ENCODE results near the gene TMEM41B. TPM values are rescaled to one million over a fixed set of nuclear protein-coding genes. Genes with fewer than 3 reads are reported as not detected.
"Not testable (repeated sequence)": the region's sequence is repeated elsewhere in the genome, so short reads cannot be mapped to it uniquely, and the experiment has no call there.

The TMEM41B gene
- total RNA-seq, 1 experiment from 2014 or later, result 72.0 TPM

DNA sequence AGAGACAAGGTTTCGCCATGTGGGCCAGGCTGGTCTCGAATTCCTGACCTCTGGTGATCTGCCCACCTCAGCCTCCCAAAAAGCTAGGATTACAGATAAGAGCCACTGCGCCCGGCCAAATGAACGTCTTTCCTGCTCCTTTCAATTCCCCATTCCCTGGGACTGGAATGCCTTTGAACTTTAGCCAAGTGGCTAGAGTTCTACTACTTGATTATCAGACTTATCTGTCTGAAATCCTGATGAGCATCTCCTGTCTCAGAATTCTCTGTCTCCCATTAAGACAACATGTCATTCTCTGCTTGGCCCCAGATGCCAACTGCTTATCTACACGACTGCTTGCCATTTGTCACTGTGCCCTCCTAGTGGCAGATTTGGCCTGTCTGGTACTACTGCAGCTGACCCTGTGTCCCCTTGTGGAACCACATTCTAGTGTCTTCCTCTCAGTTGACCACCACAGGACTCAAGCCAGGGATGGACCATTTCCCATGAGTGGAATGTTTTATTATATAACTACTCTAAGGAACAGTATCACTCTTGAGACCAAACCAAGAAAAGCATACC is 37.0 kb upstream of the TMEM41B start:
- CTCF ChIA-PET, result no interaction called here
- Mint-ChIP-seq H3K27me3 (ENCODE audit: unreplicated experiment) (peaks cover 14% of the 10 kb centered on the region), H3K9me3 (ENCODE audit: low read depth, unreplicated experiment) (no peaks in the 10 kb centered on the region), H3K27ac (ENCODE audit: unreplicated experiment) (no peak overlapping the region), H3K4me3 (ENCODE audit: low read depth, unreplicated experiment) (no peak overlapping the region), H3K4me1 (ENCODE audit: low read depth, unreplicated experiment) (no peaks in the 10 kb centered on the region), H3K36me3 (ENCODE audit: insufficient read depth, unreplicated experiment) (no peaks in the 10 kb centered on the region)
- no peak for DNase-seq
- BruUV-seq (replicated peaks), result no TSS peak
- TF ChIP-seq, protein P1, sequence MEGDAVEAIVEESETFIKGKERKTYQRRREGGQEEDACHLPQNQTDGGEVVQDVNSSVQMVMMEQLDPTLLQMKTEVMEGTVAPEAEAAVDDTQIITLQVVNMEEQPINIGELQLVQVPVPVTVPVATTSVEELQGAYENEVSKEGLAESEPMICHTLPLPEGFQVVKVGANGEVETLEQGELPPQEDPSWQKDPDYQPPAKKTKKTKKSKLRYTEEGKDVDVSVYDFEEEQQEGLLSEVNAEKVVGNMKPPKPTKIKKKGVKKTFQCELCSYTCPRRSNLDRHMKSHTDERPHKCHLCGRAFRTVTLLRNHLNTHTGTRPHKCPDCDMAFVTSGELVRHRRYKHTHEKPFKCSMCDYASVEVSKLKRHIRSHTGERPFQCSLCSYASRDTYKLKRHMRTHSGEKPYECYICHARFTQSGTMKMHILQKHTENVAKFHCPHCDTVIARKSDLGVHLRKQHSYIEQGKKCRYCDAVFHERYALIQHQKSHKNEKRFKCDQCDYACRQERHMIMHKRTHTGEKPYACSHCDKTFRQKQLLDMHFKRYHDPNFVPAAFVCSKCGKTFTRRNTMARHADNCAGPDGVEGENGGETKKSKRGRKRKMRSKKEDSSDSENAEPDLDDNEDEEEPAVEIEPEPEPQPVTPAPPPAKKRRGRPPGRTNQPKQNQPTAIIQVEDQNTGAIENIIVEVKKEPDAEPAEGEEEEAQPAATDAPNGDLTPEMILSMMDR (IDR thresholded peaks at IDR 0.05; ENCODE audit: unreplicated experiment), result no peak
- intact Hi-C loops (cut with micrococcal nuclease; ENCODE audit: unreplicated experiment), result no loop called here

DNA sequence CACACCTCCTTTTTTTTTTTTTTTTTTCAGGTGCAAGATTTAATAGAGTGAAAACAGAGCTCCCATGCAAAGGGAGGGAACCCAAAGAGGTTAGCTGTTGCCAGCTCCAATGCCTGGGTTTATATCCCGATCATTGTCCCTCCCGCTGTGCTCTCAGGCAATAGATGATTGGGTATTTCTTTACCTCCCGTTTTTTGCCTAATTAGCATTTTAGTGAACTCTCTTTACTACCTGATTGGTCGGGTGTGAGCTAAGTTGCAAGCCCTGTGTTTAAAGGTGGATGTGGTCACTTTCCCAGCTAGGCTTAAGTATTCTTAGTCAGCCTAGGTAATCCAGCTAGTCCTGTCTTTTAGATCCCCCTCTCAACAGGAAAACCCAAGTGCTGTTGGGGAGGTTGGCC is 33.4 kb upstream of the TMEM41B start:
- H3K27ac Mint-ChIP-seq (ENCODE audit: unreplicated experiment); H3K4me1 Mint-ChIP-seq (ENCODE audit: low read depth, unreplicated experiment); DNase-seq; BruUV-seq (replicated peaks); H3K36me3 Mint-ChIP-seq (ENCODE audit: insufficient read depth, unreplicated experiment); H3K4me3 Mint-ChIP-seq (ENCODE audit: low read depth, unreplicated experiment); intact Hi-C loops (cut with micrococcal nuclease; ENCODE audit: unreplicated experiment); H3K9me3 Mint-ChIP-seq (ENCODE audit: low read depth, unreplicated experiment): not testable (repeated sequence)
- H3K27me3 Mint-ChIP-seq (ENCODE audit: unreplicated experiment), result peaks cover 14% of the 10 kb centered on the region
- CTCF ChIA-PET, result interaction anchor here (0.6 kb wide), 2 partner anchors 14 to 42 kb away, joined by 3 to 4 read pairs; no protein-coding TSS in a partner anchor

DNA sequence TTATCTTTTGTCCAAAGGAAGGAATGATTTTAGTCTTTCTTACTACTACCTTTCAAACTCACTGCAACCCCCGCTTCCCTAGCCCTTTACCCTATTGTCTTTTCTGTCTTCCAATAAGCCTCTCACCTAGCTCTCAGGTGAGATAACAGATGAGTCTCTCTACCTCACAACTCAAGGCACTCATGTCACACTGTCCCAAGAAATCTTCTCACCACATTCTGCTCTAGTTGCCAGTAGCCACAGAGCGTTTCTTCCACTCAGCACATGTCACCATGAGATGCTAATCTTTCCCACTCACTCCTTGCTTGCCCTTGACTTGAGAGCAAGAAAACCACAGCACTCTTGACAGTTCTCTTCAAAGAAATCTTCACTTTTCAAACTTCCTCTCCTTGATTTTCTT is 32.7 kb upstream of the TMEM41B start:
- TF ChIP-seq, protein P1 (IDR thresholded peaks at IDR 0.05; ENCODE audit: unreplicated experiment), result no peak
- Mint-ChIP-seq H3K4me3 (ENCODE audit: low read depth, unreplicated experiment) (no peak overlapping the region), H3K36me3 (ENCODE audit: insufficient read depth, unreplicated experiment) (no peaks in the 10 kb centered on the region), H3K27me3 (ENCODE audit: unreplicated experiment) (peaks cover 14% of the 10 kb centered on the region), H3K4me1 (ENCODE audit: low read depth, unreplicated experiment) (no peaks in the 10 kb centered on the region), H3K9me3 (ENCODE audit: low read depth, unreplicated experiment) (no peaks in the 10 kb centered on the region), H3K27ac (ENCODE audit: unreplicated experiment) (no peak overlapping the region)
- DNase-seq, result no peak
- BruUV-seq (replicated peaks), result no TSS peak
- intact Hi-C loops (cut with micrococcal nuclease; ENCODE audit: unreplicated experiment), result no loop called here
- CTCF ChIA-PET, result interaction anchor here (0.6 to 0.7 kb wide), 2 partner anchors 13 to 405 kb away, joined by 3 to 4 read pairs; no protein-coding TSS in a partner anchor

DNA sequence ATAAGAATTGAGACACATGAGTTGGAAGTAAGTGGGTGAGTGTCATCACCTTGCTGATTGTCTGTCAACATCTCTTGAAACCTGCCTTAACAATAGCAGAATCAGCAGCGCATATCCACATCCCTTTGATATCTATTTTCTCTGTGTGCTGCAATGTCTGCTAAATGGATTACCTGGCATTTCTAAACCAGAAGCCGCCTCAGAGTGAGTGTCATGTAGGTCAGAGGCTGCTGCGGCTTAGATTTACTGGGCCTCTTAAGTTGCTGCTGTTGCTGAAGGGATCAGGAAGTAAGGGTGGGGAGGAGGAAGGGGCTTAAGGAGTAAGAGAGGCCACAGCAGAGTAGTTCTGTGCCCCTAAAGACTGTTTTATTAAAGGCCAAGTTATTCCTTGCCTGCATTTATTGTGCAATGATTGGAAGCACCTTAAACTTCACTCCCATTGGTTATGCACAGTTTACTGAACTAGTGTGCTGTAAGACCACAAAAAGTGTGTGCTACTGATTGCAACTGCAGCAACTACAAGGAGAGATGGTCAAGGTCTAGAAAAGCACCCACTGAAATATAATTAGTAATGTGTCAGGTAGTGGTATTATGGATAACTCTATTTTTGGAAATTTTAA is 29.8 kb upstream of the TMEM41B start:
- TF ChIP-seq, protein P1 (IDR thresholded peaks at IDR 0.05; ENCODE audit: unreplicated experiment), result no peak
- H3K36me3 Mint-ChIP-seq (ENCODE audit: insufficient read depth, unreplicated experiment), result no peaks in the 10 kb centered on the region
- H3K27me3 Mint-ChIP-seq (ENCODE audit: unreplicated experiment), result peaks cover 14% of the 10 kb centered on the region
- no peak for DNase-seq
- H3K27ac Mint-ChIP-seq (ENCODE audit: unreplicated experiment), result no peak overlapping the region
- H3K9me3 Mint-ChIP-seq (ENCODE audit: low read depth, unreplicated experiment), result no peaks in the 10 kb centered on the region
- no peak overlapping the region for H3K4me3 Mint-ChIP-seq (ENCODE audit: low read depth, unreplicated experiment)
- BruUV-seq (replicated peaks), result no TSS peak
- CTCF ChIA-PET, result no interaction called here
- intact Hi-C loops (cut with micrococcal nuclease; ENCODE audit: unreplicated experiment), result no loop called here
- no peaks in the 10 kb centered on the region for H3K4me1 Mint-ChIP-seq (ENCODE audit: low read depth, unreplicated experiment)

DNA sequence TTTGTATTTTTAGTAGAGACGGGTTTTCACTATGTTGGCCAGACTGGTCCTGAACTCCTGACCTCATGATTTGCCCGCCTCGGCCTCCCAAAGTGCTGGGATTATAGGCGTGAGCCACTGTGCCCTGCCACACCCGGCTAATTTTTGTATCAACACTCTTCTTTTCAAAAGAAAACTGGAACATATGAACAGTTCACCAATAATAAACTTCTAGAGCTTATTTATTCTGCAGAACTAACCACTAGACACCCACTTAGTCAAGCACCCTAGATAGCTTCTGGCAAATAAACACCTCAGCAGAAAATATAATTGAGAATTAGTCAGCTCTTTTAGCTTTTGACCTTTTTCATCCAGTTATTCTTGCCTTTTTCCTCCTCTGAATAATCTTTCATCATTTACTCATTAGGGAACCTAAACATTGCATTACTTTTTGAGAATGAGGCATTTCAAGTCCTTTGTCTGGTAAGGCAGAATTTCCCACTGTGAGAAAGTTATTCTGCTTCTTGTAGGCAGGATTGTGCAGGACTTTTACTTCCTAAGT is 27.3 kb upstream of the TMEM41B start:
- intact Hi-C loops (cut with micrococcal nuclease; ENCODE audit: unreplicated experiment), result no loop called here
- CTCF ChIA-PET, result interaction anchor here (0.7 kb wide), 1 partner anchor 137 kb away, joined by 9 read pairs; no protein-coding TSS in a partner anchor
- DNase-seq, result no peak
- Mint-ChIP-seq H3K4me1 (ENCODE audit: low read depth, unreplicated experiment) (no peaks in the 10 kb centered on the region), H3K27ac (ENCODE audit: unreplicated experiment) (no peak overlapping the region), H3K4me3 (ENCODE audit: low read depth, unreplicated experiment) (no peak overlapping the region), H3K9me3 (ENCODE audit: low read depth, unreplicated experiment) (no peaks in the 10 kb centered on the region), H3K36me3 (ENCODE audit: insufficient read depth, unreplicated experiment) (no peaks in the 10 kb centered on the region), H3K27me3 (ENCODE audit: unreplicated experiment) (peaks cover 2% of the 10 kb centered on the region)
- TF ChIP-seq, protein P1 (IDR thresholded peaks at IDR 0.05; ENCODE audit: unreplicated experiment), result no peak
- no TSS peak for BruUV-seq (replicated peaks)

Measured in Calu3 (cell line).